DND-41 (cell line): ENCODE data around the gene MCF2L2.
A peak's percentile ranks its signal among the peaks of the same experiment; 100 is the strongest.

Experiments used
- ATAC-seq: fragments of 200-7000 bp; cut with Tn5 transposase; 3 replicates; pipeline ENCODE4 v1.9.1; 2021; ENCODE audit warnings: low read depth; ENCODE audit not compliant: insufficient read depth
- DNase-seq: peaks from one replicate; pipeline ENCODE4 v3.0.0-alpha.2; 2020
- H2AFZ ChIP-seq: 2 replicates; pipeline ENCODE4 v1.6.0; 2012; ENCODE audit warnings: low read depth, low read length
- H3K27ac ChIP-seq: 2 replicates; pipeline ENCODE4 v1.5.1; 2012; ENCODE audit warnings: low read length, inconsistent platforms
- H3K27me3 ChIP-seq: fragments of 200-600 bp; sonication (generic); 2 replicates; pipeline ENCODE4 v1.6.0; 2012; ENCODE audit warnings: low read length, mild to moderate bottlenecking, inconsistent platforms; ENCODE audit not compliant: insufficient read depth, poor library complexity
- H3K36me3 ChIP-seq: 2 replicates; pipeline ENCODE4 v1.5.1; 2012; ENCODE audit warnings: low read length, inconsistent platforms; ENCODE audit not compliant: insufficient read depth
- H3K4me1 ChIP-seq: 2 replicates; pipeline ENCODE4 v1.5.1; 2012; ENCODE audit warnings: mild to moderate bottlenecking, low read length; ENCODE audit not compliant: insufficient read depth
- H3K4me2 ChIP-seq: 2 replicates; pipeline ENCODE4 v1.6.0; 2012; ENCODE audit warnings: mild to moderate bottlenecking, moderate library complexity, low read length, inconsistent platforms; ENCODE audit not compliant: insufficient read depth
- H3K4me3 ChIP-seq, 2 experiments: fragments of 200-600 bp in 1 of 2; shearing (Covaris generic) in 1 of 2; 2 replicates each; pipeline ENCODE4 v1.5.1; 2012 to 2016; ENCODE audit warnings: inconsistent platforms in 2 of 2, low read length in 2 of 2, mild to moderate bottlenecking in 2 of 2, low read depth in 1 of 2, moderate library complexity in 1 of 2
- H3K79me2 ChIP-seq: 2 replicates; pipeline ENCODE4 v1.6.0; 2012; ENCODE audit warnings: low read length, inconsistent platforms; ENCODE audit not compliant: insufficient read depth
- H3K9ac ChIP-seq: 2 replicates; pipeline ENCODE4 v1.6.0; 2012; ENCODE audit warnings: low read depth, mild to moderate bottlenecking, inconsistent platforms, low read length, moderate library complexity
- H3K9me3 ChIP-seq: 2 replicates; pipeline ENCODE4 v1.5.1; 2012; ENCODE audit warnings: low read length, moderate library complexity, mild to moderate bottlenecking, inconsistent platforms; ENCODE audit not compliant: insufficient read depth, severe bottlenecking
- H4K20me1 ChIP-seq: 2 replicates; pipeline ENCODE4 v1.6.0; 2012; ENCODE audit warnings: low read length; ENCODE audit not compliant: insufficient read depth
- EZH2 ChIP-seq: IDR thresholded peaks from 3 replicates; pipeline ENCODE4 v1.6.1; 2012; ENCODE audit warnings: borderline replicate concordance, low read depth, mild to moderate bottlenecking, moderate library complexity, low read length, inconsistent platforms; ENCODE audit not compliant: severe bottlenecking
- TF ChIP-seq, protein P1 (sequence below): IDR thresholded peaks from 2 replicates; pipeline ENCODE4 v1.5.1; 2012; ENCODE audit warnings: borderline replicate concordance, low read length, moderate library complexity, mild to moderate bottlenecking; ENCODE audit not compliant: poor library complexity, severe bottlenecking; ENCODE audit errors: extremely low read depth

MCF2L2 gene

DNA sequence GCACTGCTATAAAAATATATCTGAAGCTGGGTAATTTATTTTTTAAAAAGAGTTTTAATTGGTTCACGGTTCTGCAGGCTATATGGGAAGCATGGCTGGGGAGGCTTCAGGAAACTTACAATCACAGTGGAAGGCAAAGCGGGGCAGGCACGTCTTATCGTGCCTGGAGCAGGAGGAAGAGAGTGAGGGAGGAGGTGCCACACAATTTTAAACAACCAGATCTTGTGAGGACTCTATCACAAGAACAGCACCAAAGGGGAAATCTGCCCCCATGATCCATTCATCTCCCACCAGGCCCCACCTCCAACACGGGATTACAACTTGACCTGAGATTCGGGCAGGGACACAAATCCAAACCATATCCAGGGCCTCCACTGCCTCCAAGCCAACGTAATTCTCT, 75.0 kb downstream of the MCF2L2 start:
- ATAC-seq, result no peak
- no peak for TF ChIP-seq EZH2
- TF ChIP-seq, protein P1, sequence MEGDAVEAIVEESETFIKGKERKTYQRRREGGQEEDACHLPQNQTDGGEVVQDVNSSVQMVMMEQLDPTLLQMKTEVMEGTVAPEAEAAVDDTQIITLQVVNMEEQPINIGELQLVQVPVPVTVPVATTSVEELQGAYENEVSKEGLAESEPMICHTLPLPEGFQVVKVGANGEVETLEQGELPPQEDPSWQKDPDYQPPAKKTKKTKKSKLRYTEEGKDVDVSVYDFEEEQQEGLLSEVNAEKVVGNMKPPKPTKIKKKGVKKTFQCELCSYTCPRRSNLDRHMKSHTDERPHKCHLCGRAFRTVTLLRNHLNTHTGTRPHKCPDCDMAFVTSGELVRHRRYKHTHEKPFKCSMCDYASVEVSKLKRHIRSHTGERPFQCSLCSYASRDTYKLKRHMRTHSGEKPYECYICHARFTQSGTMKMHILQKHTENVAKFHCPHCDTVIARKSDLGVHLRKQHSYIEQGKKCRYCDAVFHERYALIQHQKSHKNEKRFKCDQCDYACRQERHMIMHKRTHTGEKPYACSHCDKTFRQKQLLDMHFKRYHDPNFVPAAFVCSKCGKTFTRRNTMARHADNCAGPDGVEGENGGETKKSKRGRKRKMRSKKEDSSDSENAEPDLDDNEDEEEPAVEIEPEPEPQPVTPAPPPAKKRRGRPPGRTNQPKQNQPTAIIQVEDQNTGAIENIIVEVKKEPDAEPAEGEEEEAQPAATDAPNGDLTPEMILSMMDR, result no peak
- no peak for DNase-seq
- no peak overlapping the region for H2AFZ ChIP-seq
- H3K27ac ChIP-seq, result no peak overlapping the region
- H4K20me1 ChIP-seq, result no peaks in the 10 kb centered on the region
- H3K27me3 ChIP-seq, result peaks cover 7% of the 10 kb centered on the region
- H3K4me3 ChIP-seq, result no peak overlapping the region
- no peaks in the 10 kb centered on the region for H3K36me3 ChIP-seq
- H3K4me1 ChIP-seq, result no peaks in the 10 kb centered on the region
- H3K9ac ChIP-seq, result no peak overlapping the region
- H3K9me3 ChIP-seq, result no peaks in the 10 kb centered on the region
- no peaks in the 10 kb centered on the region for H3K79me2 ChIP-seq
- no peak overlapping the region for H3K4me2 ChIP-seq

DNA sequence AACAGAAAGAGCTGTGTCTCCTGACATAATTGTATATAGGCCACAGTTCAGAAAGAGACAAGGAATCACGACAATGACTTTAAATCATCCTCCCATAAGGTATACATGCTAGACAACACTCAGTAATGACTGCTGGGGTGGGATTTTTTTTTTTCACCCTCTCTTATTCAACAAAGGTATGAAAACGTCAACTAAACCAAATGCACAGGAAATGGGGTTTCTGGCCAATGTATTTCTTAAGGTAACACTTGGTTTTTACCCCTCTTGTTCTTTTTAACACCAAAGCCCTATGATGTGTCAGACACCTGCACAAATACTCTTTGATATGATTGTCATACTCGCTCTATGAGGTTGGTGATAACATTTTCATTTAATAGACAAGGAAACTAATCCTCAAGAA, 78.3 kb downstream of the MCF2L2 start:
- Histone ChIP-seq H3K4me2 (no peak overlapping the region), H3K27me3 (peaks cover 7% of the 10 kb centered on the region)
- no peak for TF ChIP-seq EZH2
- TF ChIP-seq, protein P1, result no peak

DNA sequence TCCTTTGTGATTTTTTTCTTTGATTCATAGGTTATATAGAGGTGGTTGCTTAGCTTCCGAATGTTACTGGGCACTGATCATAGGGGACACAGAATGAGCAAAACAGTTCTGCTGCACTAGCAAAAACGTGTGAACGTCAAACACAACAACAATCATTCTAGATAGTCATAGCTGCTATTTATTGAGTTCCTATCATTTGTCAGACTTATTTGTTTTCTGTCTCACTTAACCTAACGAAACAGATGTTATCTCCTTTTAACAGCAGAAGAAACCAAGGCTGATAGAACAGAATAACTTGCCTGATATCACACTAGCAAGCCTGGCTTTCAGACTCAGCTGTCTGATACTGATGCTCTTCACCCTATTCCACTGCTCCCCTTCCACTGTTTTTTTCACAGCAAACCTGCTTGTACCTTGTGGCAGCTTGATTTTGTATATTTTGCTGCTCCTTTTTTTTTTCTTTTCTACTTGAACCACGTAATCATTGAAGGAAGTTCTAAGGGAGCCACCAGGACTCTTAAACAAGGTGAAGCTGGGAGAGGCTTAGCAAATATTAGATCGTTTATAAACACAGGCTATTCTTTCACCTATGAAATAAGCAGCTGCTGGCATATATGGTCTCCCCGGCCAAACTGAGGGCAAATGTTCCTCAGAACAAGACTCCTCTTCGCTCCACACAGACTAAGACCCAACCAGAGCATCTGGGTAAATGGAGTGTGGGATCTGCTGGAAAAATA, 78.8 kb downstream of the MCF2L2 start:
- Histone ChIP-seq H3K4me1 (no peaks in the 10 kb centered on the region), H3K4me2 (no peak overlapping the region), H3K4me3 (no peak overlapping the region), H3K79me2 (no peaks in the 10 kb centered on the region), H3K9me3 (no peaks in the 10 kb centered on the region), H3K27ac (no peak overlapping the region), H3K36me3 (no peaks in the 10 kb centered on the region), H2AFZ (no peak overlapping the region), H3K27me3 (peaks cover 7% of the 10 kb centered on the region), H3K9ac (no peak overlapping the region), H4K20me1 (no peaks in the 10 kb centered on the region)
- no peak for ATAC-seq
- no peak for DNase-seq
- TF ChIP-seq EZH2, result no peak
- TF ChIP-seq, protein P1, result no peak

More for the DNA sequence above, 78.3 kb downstream of the MCF2L2 start:
- Histone ChIP-seq H3K79me2 (no peaks in the 10 kb centered on the region), H3K9ac (no peak overlapping the region), H3K36me3 (no peaks in the 10 kb centered on the region), H3K4me1 (no peaks in the 10 kb centered on the region), H4K20me1 (no peaks in the 10 kb centered on the region), H3K27ac (no peak overlapping the region), H3K9me3 (no peaks in the 10 kb centered on the region), H2AFZ (no peak overlapping the region), H3K4me3 (no peak overlapping the region)
- ATAC-seq (no peak), DNase-seq (no peak)

DNA sequence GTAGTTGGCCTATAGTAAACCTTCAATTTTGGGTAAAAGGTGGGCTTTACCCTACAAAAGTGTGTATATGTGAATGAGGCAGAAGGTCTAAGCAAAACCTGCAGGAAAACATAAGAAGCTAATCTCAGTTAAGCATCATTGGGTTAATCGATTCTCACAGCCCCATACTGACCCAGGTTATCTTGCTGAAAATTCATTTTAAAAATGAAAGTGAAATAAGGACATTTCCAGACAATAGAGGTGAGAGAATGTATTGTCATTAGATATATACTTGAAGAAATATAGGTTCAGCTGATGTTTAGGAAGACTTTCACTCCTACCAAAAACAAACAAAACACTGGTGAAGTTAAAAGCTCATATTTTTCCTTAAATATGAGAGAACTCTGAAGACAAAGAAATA, 85.6 kb downstream of the MCF2L2 start:
- TF ChIP-seq EZH2, result no peak
- TF ChIP-seq, protein P1, result no peak
- Histone ChIP-seq H3K36me3 (no peaks in the 10 kb centered on the region), H3K4me1 (no peaks in the 10 kb centered on the region), H3K9me3 (no peaks in the 10 kb centered on the region), H3K4me2 (no peak overlapping the region), H2AFZ (no peak overlapping the region), H4K20me1 (no peaks in the 10 kb centered on the region), H3K27ac (no peak overlapping the region), H3K4me3 (no peak overlapping the region), H3K27me3 (peaks cover 3% of the 10 kb centered on the region), H3K79me2 (no peaks in the 10 kb centered on the region), H3K9ac (no peak overlapping the region)
- no peak for DNase-seq
- ATAC-seq, result peak; percentile 44; the same call in 1 of the 3 replicates
